ENCODE measurements around the gene REEP3.

The REEP3 gene

DNA sequence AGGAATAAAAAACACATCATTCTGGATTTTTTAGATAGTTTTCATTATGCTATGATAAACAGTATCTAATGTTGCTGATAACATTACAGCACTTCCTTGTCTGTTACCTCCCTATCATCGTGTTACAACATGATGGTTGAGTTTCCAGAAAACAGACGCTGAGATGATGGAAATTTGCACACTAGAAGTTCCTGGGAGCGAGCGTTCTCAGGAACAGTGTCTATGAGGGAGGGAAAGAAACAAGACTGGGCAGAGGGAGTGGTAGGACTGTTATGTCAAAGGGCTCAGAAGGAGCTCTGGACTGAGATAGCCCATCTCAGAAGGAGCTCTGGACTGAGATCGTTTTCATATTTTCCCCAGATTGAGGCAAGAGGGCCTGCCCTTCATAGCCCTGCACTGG, 121.6 kb downstream of the REEP3 start:
- no peaks in the 10 kb centered on the region for H4K20me1 ChIP-seq (ENCODE audit: insufficient read depth)
- H3K4me3 ChIP-seq (IDR thresholded peaks at IDR 0.05; ENCODE audit: insufficient read depth, low read depth, low read length) = no peak overlapping the region
- H3K36me3 ChIP-seq (ENCODE audit: insufficient read depth) = no peaks in the 10 kb centered on the region
- H3K4me2 ChIP-seq = no peak overlapping the region
- no peak overlapping the region for H2AFZ ChIP-seq (ENCODE audit: low read depth)
- H3K27me3 ChIP-seq (ENCODE audit: insufficient read depth, low read depth) = no peaks in the 10 kb centered on the region
- no peaks in the 10 kb centered on the region for H3K79me2 ChIP-seq (ENCODE audit: insufficient read depth, low read depth)
- no peak overlapping the region for H3K27ac ChIP-seq
- no peaks in the 10 kb centered on the region for H3K4me1 ChIP-seq (ENCODE audit: low read depth, poor library complexity, severe bottlenecking)
- TF ChIP-seq, protein P1, sequence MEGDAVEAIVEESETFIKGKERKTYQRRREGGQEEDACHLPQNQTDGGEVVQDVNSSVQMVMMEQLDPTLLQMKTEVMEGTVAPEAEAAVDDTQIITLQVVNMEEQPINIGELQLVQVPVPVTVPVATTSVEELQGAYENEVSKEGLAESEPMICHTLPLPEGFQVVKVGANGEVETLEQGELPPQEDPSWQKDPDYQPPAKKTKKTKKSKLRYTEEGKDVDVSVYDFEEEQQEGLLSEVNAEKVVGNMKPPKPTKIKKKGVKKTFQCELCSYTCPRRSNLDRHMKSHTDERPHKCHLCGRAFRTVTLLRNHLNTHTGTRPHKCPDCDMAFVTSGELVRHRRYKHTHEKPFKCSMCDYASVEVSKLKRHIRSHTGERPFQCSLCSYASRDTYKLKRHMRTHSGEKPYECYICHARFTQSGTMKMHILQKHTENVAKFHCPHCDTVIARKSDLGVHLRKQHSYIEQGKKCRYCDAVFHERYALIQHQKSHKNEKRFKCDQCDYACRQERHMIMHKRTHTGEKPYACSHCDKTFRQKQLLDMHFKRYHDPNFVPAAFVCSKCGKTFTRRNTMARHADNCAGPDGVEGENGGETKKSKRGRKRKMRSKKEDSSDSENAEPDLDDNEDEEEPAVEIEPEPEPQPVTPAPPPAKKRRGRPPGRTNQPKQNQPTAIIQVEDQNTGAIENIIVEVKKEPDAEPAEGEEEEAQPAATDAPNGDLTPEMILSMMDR (conservative IDR thresholded peaks at IDR 0.05; ENCODE audit: low read depth, low read length) = no peak
- H3K9ac ChIP-seq = no peak overlapping the region

DNA sequence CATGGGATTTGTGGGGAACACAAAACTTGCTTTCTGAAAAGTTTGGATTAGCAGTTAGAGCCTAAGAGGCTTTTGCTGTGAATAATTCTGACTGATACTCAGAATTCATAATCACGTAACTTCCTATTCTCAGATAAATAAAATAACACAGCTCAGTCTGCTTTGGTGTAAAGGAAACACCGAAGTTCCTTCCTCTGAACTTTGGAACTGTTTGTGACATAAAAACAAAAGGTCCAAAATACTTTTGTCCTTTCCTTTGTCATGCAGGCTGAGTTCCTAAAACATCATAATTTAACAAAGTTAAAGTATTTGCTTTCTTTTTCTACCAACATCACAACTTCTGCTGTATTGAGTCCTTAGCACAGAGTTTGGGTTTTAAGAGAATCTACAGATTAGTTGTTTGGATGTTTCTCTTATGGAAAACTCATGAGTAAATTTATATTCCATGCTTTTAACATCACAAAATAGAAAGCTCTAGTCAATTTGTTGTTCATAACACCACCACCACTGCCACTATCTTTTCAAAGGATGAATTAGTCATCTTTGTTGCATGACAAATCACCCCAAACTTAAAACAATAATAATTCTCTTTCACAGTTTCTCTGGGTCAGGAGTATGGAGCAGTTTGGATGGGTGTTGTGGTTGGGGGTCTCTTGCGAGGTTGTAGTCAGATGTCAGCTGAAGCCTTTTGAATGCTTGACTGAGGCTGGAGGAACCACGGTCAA, 123.4 kb downstream of the REEP3 start:
- no peaks in the 10 kb centered on the region for H3K36me3 ChIP-seq (ENCODE audit: insufficient read depth)
- H3K9ac ChIP-seq = no peak overlapping the region
- no peaks in the 10 kb centered on the region for H3K79me2 ChIP-seq (ENCODE audit: insufficient read depth, low read depth)
- no peak overlapping the region for H3K4me2 ChIP-seq
- TF ChIP-seq, protein P1 (conservative IDR thresholded peaks at IDR 0.05; ENCODE audit: low read depth, low read length) = no peak
- no peak overlapping the region for H3K4me3 ChIP-seq (IDR thresholded peaks at IDR 0.05; ENCODE audit: insufficient read depth, low read depth, low read length)
- no peaks in the 10 kb centered on the region for H4K20me1 ChIP-seq (ENCODE audit: insufficient read depth)
- H3K27ac ChIP-seq = no peak overlapping the region
- no peak overlapping the region for H2AFZ ChIP-seq (ENCODE audit: low read depth)
- H3K27me3 ChIP-seq (ENCODE audit: insufficient read depth, low read depth) = no peaks in the 10 kb centered on the region
- no peaks in the 10 kb centered on the region for H3K4me1 ChIP-seq (ENCODE audit: low read depth, poor library complexity, severe bottlenecking)

GRCh38 chr10:63645195-63645594, 124.0 kb downstream of the REEP3 start:
- no peaks in the 10 kb centered on the region for H3K36me3 ChIP-seq (ENCODE audit: insufficient read depth)
- TF ChIP-seq, protein P1 (conservative IDR thresholded peaks at IDR 0.05; ENCODE audit: low read depth, low read length) = no peak
- H3K79me2 ChIP-seq (ENCODE audit: insufficient read depth, low read depth) = no peaks in the 10 kb centered on the region
- no peak overlapping the region for H3K4me3 ChIP-seq (IDR thresholded peaks at IDR 0.05; ENCODE audit: insufficient read depth, low read depth, low read length)
- no peak overlapping the region for H3K9ac ChIP-seq
- H4K20me1 ChIP-seq (ENCODE audit: insufficient read depth) = no peaks in the 10 kb centered on the region
- H3K4me2 ChIP-seq = no peak overlapping the region
- H3K27me3 ChIP-seq (ENCODE audit: insufficient read depth, low read depth) = no peaks in the 10 kb centered on the region
- no peaks in the 10 kb centered on the region for H3K4me1 ChIP-seq (ENCODE audit: low read depth, poor library complexity, severe bottlenecking)
- no peak overlapping the region for H2AFZ ChIP-seq (ENCODE audit: low read depth)
- H3K27ac ChIP-seq = no peak overlapping the region

GRCh38 chr10:63646491-63646890, 125.3 kb downstream of the REEP3 start:
- TF ChIP-seq, protein P1 (conservative IDR thresholded peaks at IDR 0.05; ENCODE audit: low read depth, low read length) = no peak
- no peak overlapping the region for H3K4me3 ChIP-seq (IDR thresholded peaks at IDR 0.05; ENCODE audit: insufficient read depth, low read depth, low read length)
- no peak overlapping the region for H3K27ac ChIP-seq
- no peak overlapping the region for H3K4me2 ChIP-seq
- H3K4me1 ChIP-seq (ENCODE audit: low read depth, poor library complexity, severe bottlenecking) = no peaks in the 10 kb centered on the region
- H4K20me1 ChIP-seq (ENCODE audit: insufficient read depth) = no peaks in the 10 kb centered on the region
- no peaks in the 10 kb centered on the region for H3K79me2 ChIP-seq (ENCODE audit: insufficient read depth, low read depth)
- no peaks in the 10 kb centered on the region for H3K27me3 ChIP-seq (ENCODE audit: insufficient read depth, low read depth)
- H3K36me3 ChIP-seq (ENCODE audit: insufficient read depth) = no peaks in the 10 kb centered on the region
- H3K9ac ChIP-seq = no peak overlapping the region
- H2AFZ ChIP-seq (ENCODE audit: low read depth) = no peak overlapping the region

Measured in KMS-11 (cell line).